ENCODE measurements around the gene STK32C.
"Not testable (repeated sequence)": the region's sequence is repeated elsewhere in the genome, so short reads cannot be mapped to it uniquely, and the experiment has no call there.

Gene STK32C

DNA sequence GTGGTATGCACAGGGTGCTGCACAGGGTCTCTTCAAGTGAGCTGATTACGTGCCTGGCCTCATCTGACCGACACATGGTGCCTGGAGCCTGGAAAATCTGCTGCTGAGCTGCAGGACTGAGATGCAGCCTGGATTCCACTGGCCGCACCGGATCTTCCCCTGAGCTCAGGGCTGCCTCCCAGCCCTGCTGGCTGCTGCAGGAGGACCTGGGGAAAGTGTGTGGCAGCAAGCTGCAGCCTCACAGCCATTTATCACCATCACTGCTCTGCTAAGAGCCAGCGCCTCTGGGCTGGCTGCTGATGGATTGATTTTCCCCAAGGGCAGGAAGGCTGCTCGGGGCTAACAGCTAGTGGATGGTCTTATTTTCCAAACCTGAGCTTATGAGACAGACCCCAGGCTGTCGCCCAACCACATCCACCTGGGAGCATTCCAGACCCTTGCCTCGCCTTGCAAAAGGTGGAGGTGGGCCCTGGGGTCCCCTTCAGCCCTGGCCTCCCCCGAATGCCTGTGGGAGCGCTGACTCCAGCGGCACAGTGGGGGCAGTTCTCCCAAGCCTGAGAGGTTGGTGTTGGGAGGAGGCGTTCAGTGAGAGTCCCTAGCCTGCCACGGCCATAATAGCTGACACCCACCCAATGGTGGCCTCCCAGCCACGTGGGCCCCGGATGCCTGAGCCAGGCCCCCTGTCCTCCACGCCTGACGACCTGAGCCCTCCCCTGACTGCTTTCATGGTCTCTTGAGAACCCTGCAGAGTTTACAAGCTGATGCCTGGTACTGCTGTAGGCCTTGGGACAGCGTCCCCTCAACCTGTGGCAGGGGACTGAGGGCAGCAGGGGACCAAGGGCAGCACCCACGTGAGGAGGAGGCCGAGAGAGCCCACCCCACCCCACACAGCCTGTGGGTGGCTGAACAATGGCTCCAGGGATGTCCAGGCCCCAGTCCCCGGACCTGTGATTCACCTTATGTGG, 38.2 kb downstream of the STK32C start:
- H3K4me2 ChIP-seq (ENCODE audit: low read length): no peak overlapping the region
- no peak overlapping the region for H2AFZ ChIP-seq (ENCODE audit: insufficient read depth, low read length, poor library complexity)
- no peak overlapping the region for H3K9ac ChIP-seq (ENCODE audit: low read length)
- WGBS (ENCODE audit: extremely low coverage, insufficient coverage, insufficient read length): no CpG with 5 or more reads among the region's 21 CpGs
- H3K4ac ChIP-seq (ENCODE audit: low read depth, low read length): no peak overlapping the region
- H3K27me3 ChIP-seq (ENCODE audit: insufficient read depth, low read length): no peaks in the 10 kb centered on the region
- H3K9me3 ChIP-seq (ENCODE audit: insufficient read depth, low read depth, low read length): peaks cover 18% of the 10 kb centered on the region
- H3K4me3 ChIP-seq (ENCODE audit: low read depth, low read length): peak overlapping the region; percentile 33
- no peaks in the 10 kb centered on the region for H3K79me2 ChIP-seq (ENCODE audit: control insufficient read depth, insufficient read depth, low read length, poor library complexity)
- no peak overlapping the region for H3K14ac ChIP-seq (ENCODE audit: low read length)
- no peak overlapping the region for H2BK5ac ChIP-seq (ENCODE audit: low read depth, low read length, poor library complexity)
- no peak overlapping the region for H2BK12ac ChIP-seq (ENCODE audit: low read length)
- H4K12ac ChIP-seq (ENCODE audit: low read depth, low read length): no peak overlapping the region
- H3K79me1 ChIP-seq (ENCODE audit: low read length): no peaks in the 10 kb centered on the region
- DNase-seq: no peak
- H4K8ac ChIP-seq (ENCODE audit: low read depth, low read length): no peak overlapping the region
- H4K91ac ChIP-seq (ENCODE audit: low read depth, low read length): no peak overlapping the region
- no peaks in the 10 kb centered on the region for H3K4me1 ChIP-seq (ENCODE audit: control insufficient read depth in 1 of 2, insufficient read depth in 2 of 2, low read length in 2 of 2)
- no peak overlapping the region for H2AK5ac ChIP-seq (ENCODE audit: low read length)
- H3K23ac ChIP-seq (ENCODE audit: low read length): no peak overlapping the region
- H3K18ac ChIP-seq (ENCODE audit: low read length): no peak overlapping the region
- no peak overlapping the region for H2BK120ac ChIP-seq (ENCODE audit: insufficient read depth, low read length, poor library complexity)
- no peak overlapping the region for H3K27ac ChIP-seq (ENCODE audit: low read depth, low read length)
- no peaks in the 10 kb centered on the region for H3K36me3 ChIP-seq (ENCODE audit: control insufficient read depth in 1 of 2, insufficient read depth in 2 of 2, low read length in 2 of 2)

DNA sequence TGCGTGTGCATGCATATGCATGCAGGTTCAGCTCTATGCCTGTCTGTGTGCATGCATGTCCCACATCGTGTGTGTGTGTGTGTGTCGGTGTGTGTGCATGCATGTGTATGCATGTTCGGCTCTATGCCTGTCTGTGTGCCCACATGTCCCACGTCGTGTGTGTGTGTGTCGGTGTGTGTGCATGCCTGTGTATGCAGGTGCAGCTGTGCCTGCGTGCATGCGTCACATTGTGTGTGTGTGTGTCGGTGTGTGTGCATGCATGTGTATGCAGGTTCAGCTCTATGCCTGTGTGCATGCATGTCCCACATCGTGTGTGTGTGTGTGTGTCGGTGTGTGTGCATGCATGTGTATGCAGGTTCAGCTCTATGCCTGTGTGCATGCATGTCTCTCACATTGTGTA, 39.8 kb downstream of the STK32C start:
- H3K9ac ChIP-seq (ENCODE audit: low read length): not testable (repeated sequence)
- no CpG with 5 or more reads among the region's 12 CpGs for WGBS (ENCODE audit: extremely low coverage, insufficient coverage, insufficient read length)

DNA sequence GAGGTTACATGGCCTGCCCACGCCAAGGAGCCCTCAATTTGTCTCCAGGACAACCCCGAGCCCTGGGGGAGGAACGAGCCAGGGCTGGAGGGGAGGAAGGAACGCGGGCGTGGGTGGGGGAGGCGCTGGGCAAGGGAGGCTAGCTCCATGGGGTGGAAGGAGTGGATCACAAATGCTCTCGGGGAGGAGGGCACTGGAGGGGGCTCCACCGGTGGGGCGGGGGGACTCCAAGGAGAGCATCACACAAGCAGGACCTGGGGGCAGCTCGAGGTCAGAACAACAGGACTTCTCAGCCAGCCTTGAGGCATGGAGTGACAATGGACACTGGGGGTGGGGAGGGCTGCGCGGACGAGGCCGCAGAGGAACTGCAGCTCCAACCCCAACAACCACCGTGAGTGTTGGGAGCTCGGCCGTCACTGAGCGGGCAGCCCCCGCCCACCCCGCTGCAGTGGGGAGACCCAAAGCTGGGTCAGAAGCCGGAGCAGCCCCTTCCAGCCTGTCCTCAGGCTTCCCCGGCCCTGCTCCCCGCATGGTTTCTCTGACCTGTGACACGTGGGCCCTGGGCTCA, 41.1 kb downstream of the STK32C start:
- no peak for DNase-seq
- Histone ChIP-seq H3K4me3 (ENCODE audit: low read depth, low read length) (no peak overlapping the region), H2AK5ac (ENCODE audit: low read length) (no peak overlapping the region), H3K36me3 (ENCODE audit: control insufficient read depth in 1 of 2, insufficient read depth in 2 of 2, low read length in 2 of 2) (no peaks in the 10 kb centered on the region), H3K4me1 (ENCODE audit: control insufficient read depth in 1 of 2, insufficient read depth in 2 of 2, low read length in 2 of 2) (no peaks in the 10 kb centered on the region), H3K4ac (ENCODE audit: low read depth, low read length) (no peak overlapping the region), H3K18ac (ENCODE audit: low read length) (no peak overlapping the region), H2BK5ac (ENCODE audit: low read depth, low read length, poor library complexity) (no peak overlapping the region), H3K23ac (ENCODE audit: low read length) (no peak overlapping the region), H4K91ac (ENCODE audit: low read depth, low read length) (no peak overlapping the region), H3K27ac (ENCODE audit: low read depth, low read length) (no peak overlapping the region), H3K14ac (ENCODE audit: low read length) (no peak overlapping the region), H3K79me2 (ENCODE audit: control insufficient read depth, insufficient read depth, low read length, poor library complexity) (no peaks in the 10 kb centered on the region), H3K4me2 (ENCODE audit: low read length) (no peak overlapping the region), H2AFZ (ENCODE audit: insufficient read depth, low read length, poor library complexity) (no peak overlapping the region), H2BK120ac (ENCODE audit: insufficient read depth, low read length, poor library complexity) (no peak overlapping the region), H3K27me3 (ENCODE audit: insufficient read depth, low read length) (no peaks in the 10 kb centered on the region), H3K9ac (ENCODE audit: low read length) (no peak overlapping the region), H2BK12ac (ENCODE audit: low read length) (no peak overlapping the region), H4K8ac (ENCODE audit: low read depth, low read length) (no peak overlapping the region), H3K9me3 (ENCODE audit: insufficient read depth, low read depth, low read length) (peaks cover 18% of the 10 kb centered on the region), H3K79me1 (ENCODE audit: low read length) (no peaks in the 10 kb centered on the region), H4K12ac (ENCODE audit: low read depth, low read length) (no peak overlapping the region)
- no CpG with 5 or more reads among the region's 25 CpGs for WGBS (ENCODE audit: extremely low coverage, insufficient coverage, insufficient read length)

More for the DNA sequence above, 39.8 kb downstream of the STK32C start:
- not testable (repeated sequence) for H3K36me3 ChIP-seq (ENCODE audit: control insufficient read depth in 1 of 2, insufficient read depth in 2 of 2, low read length in 2 of 2); H3K18ac ChIP-seq (ENCODE audit: low read length); H2BK12ac ChIP-seq (ENCODE audit: low read length); H3K79me2 ChIP-seq (ENCODE audit: control insufficient read depth, insufficient read depth, low read length, poor library complexity); H3K4me3 ChIP-seq (ENCODE audit: low read depth, low read length); H4K8ac ChIP-seq (ENCODE audit: low read depth, low read length); H3K27me3 ChIP-seq (ENCODE audit: insufficient read depth, low read length); H4K12ac ChIP-seq (ENCODE audit: low read depth, low read length); H2AFZ ChIP-seq (ENCODE audit: insufficient read depth, low read length, poor library complexity); H2AK5ac ChIP-seq (ENCODE audit: low read length); H3K14ac ChIP-seq (ENCODE audit: low read length); H2BK120ac ChIP-seq (ENCODE audit: insufficient read depth, low read length, poor library complexity); H4K91ac ChIP-seq (ENCODE audit: low read depth, low read length); H3K4me2 ChIP-seq (ENCODE audit: low read length); H3K27ac ChIP-seq (ENCODE audit: low read depth, low read length); H2BK5ac ChIP-seq (ENCODE audit: low read depth, low read length, poor library complexity); H3K23ac ChIP-seq (ENCODE audit: low read length); H3K79me1 ChIP-seq (ENCODE audit: low read length); H3K4ac ChIP-seq (ENCODE audit: low read depth, low read length); H3K4me1 ChIP-seq (ENCODE audit: control insufficient read depth in 1 of 2, insufficient read depth in 2 of 2, low read length in 2 of 2); DNase-seq
- peaks cover 18% of the 10 kb centered on the region for H3K9me3 ChIP-seq (ENCODE audit: insufficient read depth, low read depth, low read length)

DNA sequence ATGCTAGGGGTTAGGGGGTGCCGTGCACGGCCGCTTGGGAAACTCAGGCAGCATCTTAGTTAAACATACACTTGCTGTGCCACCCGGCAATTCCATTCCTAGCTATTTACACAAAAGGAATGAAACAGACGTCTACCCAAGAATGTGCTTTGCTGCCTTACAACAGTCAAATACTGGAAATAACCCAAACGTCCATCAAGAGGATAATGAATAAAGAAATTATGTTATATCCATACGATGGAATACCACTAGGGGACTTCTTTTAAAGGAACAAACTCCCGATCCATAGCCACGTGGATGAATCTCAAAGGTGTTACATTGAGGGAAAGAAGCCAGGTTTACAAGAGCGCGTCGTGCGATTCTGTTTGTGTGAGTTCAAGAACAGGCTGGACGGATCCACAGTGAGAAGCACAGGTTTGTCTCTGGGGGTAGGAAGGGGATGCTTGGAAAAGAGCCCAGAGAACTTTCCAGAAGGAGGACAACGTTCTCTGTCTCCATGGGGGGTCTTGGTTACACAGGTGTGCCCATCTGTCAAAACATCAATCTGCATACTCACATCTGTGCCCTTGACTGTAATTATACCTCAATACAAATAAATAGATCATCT, 41.8 kb downstream of the STK32C start:
- H3K4ac ChIP-seq (ENCODE audit: low read depth, low read length): no peak overlapping the region

More for the DNA sequence above, 41.8 kb downstream of the STK32C start:
- Histone ChIP-seq H4K12ac (ENCODE audit: low read depth, low read length) (no peak overlapping the region), H2BK5ac (ENCODE audit: low read depth, low read length, poor library complexity) (no peak overlapping the region), H2AFZ (ENCODE audit: insufficient read depth, low read length, poor library complexity) (no peak overlapping the region), H3K4me3 (ENCODE audit: low read depth, low read length) (no peak overlapping the region), H2AK5ac (ENCODE audit: low read length) (no peak overlapping the region), H3K14ac (ENCODE audit: low read length) (no peak overlapping the region), H3K79me2 (ENCODE audit: control insufficient read depth, insufficient read depth, low read length, poor library complexity) (no peaks in the 10 kb centered on the region), H3K9me3 (ENCODE audit: insufficient read depth, low read depth, low read length) (peaks cover 18% of the 10 kb centered on the region), H2BK12ac (ENCODE audit: low read length) (no peak overlapping the region), H3K9ac (ENCODE audit: low read length) (no peak overlapping the region), H3K4me2 (ENCODE audit: low read length) (no peak overlapping the region), H3K36me3 (ENCODE audit: control insufficient read depth in 1 of 2, insufficient read depth in 2 of 2, low read length in 2 of 2) (no peaks in the 10 kb centered on the region), H3K4me1 (ENCODE audit: control insufficient read depth in 1 of 2, insufficient read depth in 2 of 2, low read length in 2 of 2) (no peaks in the 10 kb centered on the region), H3K27ac (ENCODE audit: low read depth, low read length) (no peak overlapping the region), H4K91ac (ENCODE audit: low read depth, low read length) (no peak overlapping the region), H4K8ac (ENCODE audit: low read depth, low read length) (no peak overlapping the region), H3K23ac (ENCODE audit: low read length) (no peak overlapping the region), H3K27me3 (ENCODE audit: insufficient read depth, low read length) (no peaks in the 10 kb centered on the region), H3K18ac (ENCODE audit: low read length) (no peak overlapping the region), H3K79me1 (ENCODE audit: low read length) (no peaks in the 10 kb centered on the region), H2BK120ac (ENCODE audit: insufficient read depth, low read length, poor library complexity) (no peak overlapping the region)
- no CpG with 5 or more reads among the region's 15 CpGs for WGBS (ENCODE audit: extremely low coverage, insufficient coverage, insufficient read length)
- no peak for DNase-seq

All from trophoblast cell (in vitro differentiated cells and primary cell).